GM12878 (cell line): ENCODE data around the gene ZNF431. TPM values are rescaled to one million over a fixed set of nuclear protein-coding genes. Genes with fewer than 3 reads are reported as not detected.
A peak's percentile ranks its signal among the peaks of the same experiment; 100 is the strongest.

Source experiments
- ATAC-seq: fragments of 200-7000 bp; cut with Tn5 transposase; 3 replicates; pipeline ENCODE4 v1.9.1; 2020; ENCODE audit warnings: mild to moderate bottlenecking, moderate library complexity
- BruUV-seq: library from RNA; stranded (reverse); fragments of 400-500 nt; replicated peaks from 2 replicates; lab custom pipeline; 2021; lab: Mats Ljungman, UMichigan
- CTCF ChIA-PET: fragments of 300-600 bp; sonication (Branson Sonifier 250); formaldehyde crosslinking; extraction: SDS; loops from one replicate; lab custom pipeline; 2021; ENCODE audit warnings: inconsistent platforms; lab: Yijun Ruan, JAX
- POLR2A ChIA-PET: fragments of 350-600 bp; formaldehyde crosslinking; extraction: SDS; loops from one replicate; lab custom pipeline; 2021; ENCODE audit warnings: inconsistent platforms; lab: Charles Lee
- RAD21 ChIA-PET: fragments of 300-600 bp; sonication (Branson Sonifier 250); formaldehyde crosslinking; loops from one replicate; lab custom pipeline; 2023; ENCODE audit warnings: antibody characterized with exemption; ENCODE audit not compliant: unreplicated experiment; lab: Charles Lee
- SMC1A ChIA-PET: fragments of 300-600 bp; sonication (Branson Sonifier 250); formaldehyde crosslinking; loops from one replicate; lab custom pipeline; 2023; ENCODE audit not compliant: unreplicated experiment, uncharacterized antibody; lab: Charles Lee
- DNase-seq: peaks from one replicate; pipeline ENCODE4 v3.0.0-alpha.2; 2011; ENCODE audit warnings: low read depth, low spot score
- FAIRE-seq: peaks from 3 replicates; lab custom pipeline; 2011; peaks lifted over from hg19 to GRCh38; lab: Jason Lieb, UNC
- H2AFZ ChIP-seq: 2 replicates; pipeline ENCODE4 v1.6.0; 2011; ENCODE audit warnings: low read depth, low read length, control low read depth; ENCODE audit not compliant: control insufficient read depth
- H3K27ac ChIP-seq: 2 replicates; pipeline ENCODE4 v1.5.1; 2011; ENCODE audit warnings: control low read depth; ENCODE audit not compliant: control insufficient read depth, insufficient read depth
- H3K27me3 ChIP-seq, 2 experiments: replicated peaks in 1 of 2; 2 replicates each; pipeline versions ENCODE4 v1.6.0 to v1.6.1; 2011; ENCODE audit warnings: low read length in 1 of 2; ENCODE audit not compliant: control insufficient read depth in 2 of 2, insufficient read depth in 2 of 2
- H3K36me3 ChIP-seq, 2 experiments: 2 replicates each; pipeline ENCODE4 v1.5.1; 2011; ENCODE audit warnings: low read length in 1 of 2; ENCODE audit not compliant: control insufficient read depth in 2 of 2, insufficient read depth in 2 of 2
- H3K4me1 ChIP-seq: 2 replicates; pipeline ENCODE4 v1.6.1; 2011; ENCODE audit warnings: mild to moderate bottlenecking, low read length, moderate library complexity, mixed read lengths; ENCODE audit not compliant: control insufficient read depth, insufficient read depth
- H3K4me2 ChIP-seq: 2 replicates; pipeline ENCODE4 v1.6.0; 2011; ENCODE audit warnings: control low read depth; ENCODE audit not compliant: control insufficient read depth, insufficient read depth
- H3K4me3 ChIP-seq: fragments of 200-600 bp; sonication (generic); 2 replicates; pipeline ENCODE4 v1.5.1; 2016
- H3K79me2 ChIP-seq: 2 replicates; pipeline ENCODE4 v1.6.0; 2011; ENCODE audit warnings: low read length; ENCODE audit not compliant: control insufficient read depth, insufficient read depth
- H3K9ac ChIP-seq: 2 replicates; pipeline ENCODE4 v1.8.0; 2011; ENCODE audit warnings: low read length, control low read depth, mixed read lengths; ENCODE audit not compliant: control insufficient read depth, insufficient read depth
- H3K9me3 ChIP-seq: replicated peaks from 3 replicates; pipeline ENCODE4 v1.5.1; 2011; ENCODE audit warnings: mild to moderate bottlenecking, low read length; ENCODE audit not compliant: control insufficient read depth, insufficient read depth
- H4K20me1 ChIP-seq: 2 replicates; pipeline ENCODE4 v1.6.0; 2011; ENCODE audit not compliant: control insufficient read depth, insufficient read depth
- BACH1 ChIP-seq: fragments of 450-650 bp; IDR thresholded peaks from 2 replicates; pipeline ENCODE4 v1.6.1; 2017; ENCODE audit warnings: mild to moderate bottlenecking, borderline replicate concordance
- CEBPB ChIP-seq, 2 experiments: fragments of 150-350 bp in 1 of 2; IDR thresholded peaks; 2 replicates each; pipeline ENCODE4 v1.6.1; 2012 to 2014; ENCODE audit warnings: low read depth in 2 of 2, low read length in 2 of 2, borderline replicate concordance in 1 of 2, inconsistent platforms in 1 of 2
- CEBPZ ChIP-seq: fragments of 150-350 bp; IDR thresholded peaks from 2 replicates; pipeline ENCODE4 v1.6.1; 2016; ENCODE audit warnings: low read depth, low read length
- JUNB ChIP-seq: IDR thresholded peaks from 2 replicates; pipeline ENCODE4 v1.6.1; 2016; ENCODE audit warnings: antibody characterized with exemption, mild to moderate bottlenecking
- JUND ChIP-seq: IDR thresholded peaks from 2 replicates; pipeline ENCODE4 v1.6.1; 2012; ENCODE audit warnings: low read depth, mild to moderate bottlenecking, low read length, improper control_type of control experiment, moderate library complexity
- NR2F1 ChIP-seq: fragments of 450-650 bp; conservative IDR thresholded peaks from 2 replicates; pipeline ENCODE4 v1.6.1; 2017; ENCODE audit warnings: mild to moderate bottlenecking
- PKNOX1 ChIP-seq: fragments of 450-650 bp; IDR thresholded peaks from 2 replicates; pipeline ENCODE4 v1.6.1; 2016; ENCODE audit warnings: mild to moderate bottlenecking
- RAD51 ChIP-seq: fragments of 450-650 bp; IDR thresholded peaks from 2 replicates; pipeline ENCODE4 v1.6.1; 2016; ENCODE audit warnings: moderate library complexity, mild to moderate bottlenecking, inconsistent platforms
- RELB ChIP-seq: fragments of 450-650 bp; IDR thresholded peaks from 2 replicates; pipeline ENCODE4 v1.6.1; 2017; ENCODE audit warnings: low read depth, mild to moderate bottlenecking, moderate library complexity
- WRNIP1 ChIP-seq: IDR thresholded peaks from 2 replicates; pipeline ENCODE4 v1.6.1; 2011; ENCODE audit warnings: low read depth, low read length, improper control_type of control experiment, borderline replicate concordance
- ZNF384 ChIP-seq: IDR thresholded peaks from 2 replicates; pipeline ENCODE4 v1.6.1; 2012; ENCODE audit warnings: low read depth, mild to moderate bottlenecking, low read length, improper control_type of control experiment, borderline replicate concordance
- WGBS: methylation state at CpG from one replicate; pipeline ENCODE4 v1.1.6; 2016; ENCODE audit warnings: low lambda C conversion rate; ENCODE audit not compliant: insufficient replicate concordance, insufficient coverage; ENCODE audit errors: missing lambda C conversion rate; 5-methylcytosine and 5-hydroxymethylcytosine counted together
- in situ Hi-C: fragments of 300-500 bp; cut with MboI; formaldehyde crosslinking; loops from 9 replicates; pipeline ENCODE4 v1.14.3; 2018; ENCODE audit warnings: mixed read lengths
- intact Hi-C: fragments of 100-400 bp; cut with micrococcal nuclease; formaldehyde crosslinking; loops from one replicate; pipeline ENCODE4 v1.14.2; 2022; ENCODE audit not compliant: unreplicated experiment
- polyA plus RNA-seq, 11 experiments: library from polyadenylated mRNA; depleted of rRNA in 4 of 11; unstranded in 6 of 11; stranded (reverse) in 5 of 11; fragments of >200 nt; fragmentation: Nextera tagmentation in 4 of 11; fragmentation: Illumina TruSeq in 1 of 11; extraction: Ambion mirVana in 4 of 11; extraction: Trizol in 1 of 11; gene quantifications; 1 replicate in 1 of 11; 2 replicates in 10 of 11; pipeline versions ENCODE4 v1.2.1 to v1.2.3, GENCODE V29; 2011 to 2016; ENCODE audit warnings: inconsistent platforms in 2 of 11, missing spikeins in 2 of 11, low read depth in 1 of 11
- total RNA-seq, 4 experiments: library from RNA; depleted of rRNA in 3 of 4; stranded (reverse); fragments of >200 nt in 3 of 4; fragmentation: Illumina TruSeq in 1 of 4; extraction: Trizol in 1 of 4; gene quantifications; 2 replicates each; pipeline versions ENCODE4 v1.2.1 to v1.2.3, GENCODE V29; 2013 to 2021

The ZNF431 gene
- total and polyA plus RNA-seq, 10 of the 15 experiments (the other 5 are each of a cell fraction or from before 2014, with no cell fraction given), result 2.5 to 18.7 (median 10.0) TPM

- ATAC-seq (no peak), FAIRE-seq (no peak), DNase-seq (no peak)
- BruUV-seq, result no TSS peak
- 60% methylated on average over 1 of the region's 1 CpG for WGBS
- SMC1A ChIA-PET, result no interaction called here
- in situ Hi-C loops, result no loop called here
- H3K27ac ChIP-seq, result no peak overlapping the region
- no peak overlapping the region for H3K4me3 ChIP-seq
- peaks cover 0 to 30% of the 10 kb centered on the region in 2 experiments; a peak in 2 of 4 replicates for H3K36me3 ChIP-seq
- no peaks in the 10 kb centered on the region for H3K4me1 ChIP-seq
- H3K79me2 ChIP-seq, result peaks cover 4% of the 10 kb centered on the region
- CTCF ChIA-PET, result no interaction called here
- H3K4me2 ChIP-seq, result no peak overlapping the region
- H4K20me1 ChIP-seq, result no peaks in the 10 kb centered on the region
- no peak overlapping the region for H2AFZ ChIP-seq
- intact Hi-C loops, result no loop called here
- peaks cover 9% of the 10 kb centered on the region; the same call in 2 of the 3 replicates for H3K9me3 ChIP-seq
- RAD21 ChIA-PET, result no interaction called here
- H3K27me3 ChIP-seq, result no peaks in the 10 kb centered on the region
- no peak overlapping the region for H3K9ac ChIP-seq
- no peak for TF ChIP-seq RAD51
- TF ChIP-seq JUNB, result peak; percentile 17; the same call in 1 of the 2 replicates
- 0 out of 2 replicates have a peak, but pooled peaks have one; percentile 24 for TF ChIP-seq PKNOX1
- POLR2A ChIA-PET, result no interaction called here
Measured at GRCh38 chr19:21147540-21147939, 5.7 kb downstream of the ZNF431 start.

- FAIRE-seq, result no peak
- in situ Hi-C loops, result no loop called here
Measured at GRCh38 chr19:21148681-21149080, 6.8 kb downstream of the ZNF431 start.

More at GRCh38 chr19:21148681-21149080, 6.8 kb downstream of the ZNF431 start:
- H3K4me2 ChIP-seq, result no peak overlapping the region
- DNase-seq (no peak), ATAC-seq (no peak)
- intact Hi-C loops, result no loop called here
- ChIA-PET RAD21 (no interaction called here), SMC1A (no interaction called here), CTCF (interaction anchor here (1.7 kb wide), 1 partner anchor 15 kb away, joined by 3 read pairs; no protein-coding TSS in a partner anchor), POLR2A (no interaction called here)
- H3K27me3 ChIP-seq, result no peaks in the 10 kb centered on the region
- H4K20me1 ChIP-seq, result no peaks in the 10 kb centered on the region
- TF ChIP-seq NR2F1, result no peak
- no peak for TF ChIP-seq JUNB
- no peak for TF ChIP-seq JUND
- no peak for TF ChIP-seq CEBPZ
- TF ChIP-seq BACH1, result no peak
- no peak for TF ChIP-seq CEBPB (IDR thresholded peaks at IDR 0.05; ENCODE audit: borderline replicate concordance in 1 of 2, low read depth in 2 of 2, low read length in 2 of 2)
- no peak for TF ChIP-seq RELB
- TF ChIP-seq WRNIP1, result no peak
- no peak for TF ChIP-seq ZNF384
- no TSS peak for BruUV-seq
- peaks cover 10% of the 10 kb centered on the region; the same call in 2 of the 3 replicates for H3K9me3 ChIP-seq
- H3K4me1 ChIP-seq, result no peaks in the 10 kb centered on the region
- no peak overlapping the region for H3K27ac ChIP-seq
- no peak overlapping the region for H3K9ac ChIP-seq
- H2AFZ ChIP-seq, result no peak overlapping the region
- H3K79me2 ChIP-seq, result no peaks in the 10 kb centered on the region
- H3K36me3 ChIP-seq, result peaks cover 0 to 33% of the 10 kb centered on the region in 2 experiments; a peak in 2 of 4 replicates
- no peak overlapping the region for H3K4me3 ChIP-seq
